ENCODE measurements around the gene EDEM3.
"Not testable (repeated sequence)": the region's sequence is repeated elsewhere in the genome, so short reads cannot be mapped to it uniquely, and the experiment has no call there.

EDEM3 gene

GRCh38 chr1:184754476-184755225, at the start of gene EDEM3:
EDEM3 (minus strand) TSS chr1:184754858; CDS start chr1:184754646, 212 bp downstream.
- DNase-seq: peak; percentile 100

GRCh38 chr1:184804220-184804619, 49.6 kb upstream of the EDEM3 start:
- DNase-seq: no peak

GRCh38 chr1:184803180-184803492, 48.5 kb upstream of the EDEM3 start:
- DNase-seq: peak; percentile 64

- peak; percentile 79 for DNase-seq
Measured at GRCh38 chr1:184802354-184803179, 47.9 kb upstream of the EDEM3 start.

GRCh38 chr1:184801503-184801902, 46.8 kb upstream of the EDEM3 start:
- DNase-seq: peak; percentile 21

- DNase-seq: no peak
Measured at GRCh38 chr1:184800876-184801275, 46.2 kb upstream of the EDEM3 start.

- peak; percentile 34 for DNase-seq
Measured at GRCh38 chr1:184793967-184794366, 39.3 kb upstream of the EDEM3 start.

- DNase-seq: peak; percentile 79
Measured at GRCh38 chr1:184792450-184792969, 37.9 kb upstream of the EDEM3 start.

GRCh38 chr1:184791550-184791900, 36.9 kb upstream of the EDEM3 start:
- no peak for DNase-seq

- DNase-seq: peak; percentile 88
Measured at GRCh38 chr1:184790642-184791549, 36.2 kb upstream of the EDEM3 start.

- peak; percentile 35 for DNase-seq
Measured at GRCh38 chr1:184789884-184790283, 35.2 kb upstream of the EDEM3 start.

GRCh38 chr1:184788970-184789369, 34.3 kb upstream of the EDEM3 start:
- no peak for DNase-seq

GRCh38 chr1:184785529-184785928, 30.9 kb upstream of the EDEM3 start:
- DNase-seq: no peak

GRCh38 chr1:184783723-184784122, 29.1 kb upstream of the EDEM3 start:
- not testable (repeated sequence) for DNase-seq

- no peak for DNase-seq
Measured at GRCh38 chr1:184781941-184782340, 27.3 kb upstream of the EDEM3 start.

- no peak for DNase-seq
Measured at GRCh38 chr1:184775885-184776284, 21.2 kb upstream of the EDEM3 start.

- no peak for DNase-seq
Measured at GRCh38 chr1:184775329-184775728, 20.7 kb upstream of the EDEM3 start.

GRCh38 chr1:184773762-184774320, 19.2 kb upstream of the EDEM3 start:
- DNase-seq: no peak

GRCh38 chr1:184771190-184771691, 16.6 kb upstream of the EDEM3 start:
- peak; percentile 93 for DNase-seq

GRCh38 chr1:184770181-184770979, 15.7 kb upstream of the EDEM3 start:
- peak; percentile 80 for DNase-seq

- DNase-seq: no peak
Measured at GRCh38 chr1:184769241-184769640, 14.6 kb upstream of the EDEM3 start.

- DNase-seq: no peak
Measured at GRCh38 chr1:184768467-184768866, 13.8 kb upstream of the EDEM3 start.
